Measurements from ENCODE around the gene NSD1. TPM values are rescaled to one million over a fixed set of nuclear protein-coding genes. Genes with fewer than 3 reads are reported as not detected.

Gene NSD1
- 100 to 1,000 TPM in 1 of 2 experiments, 10 to 100 TPM in 1; 96.2 to 101 TPM for total RNA-seq

- DNase-seq (peak; percentile 97), ATAC-seq (ENCODE audit: low read depth) (peak; percentile 72)
- no peaks in the 10 kb centered on the region for H3K27me3 Mint-ChIP-seq
- peaks cover 37% of the 10 kb centered on the region for H3K4me1 Mint-ChIP-seq
- H3K4me3 Mint-ChIP-seq = peak within 1 kb of the TSS; percentile 91
- H3K36me3 Mint-ChIP-seq = peaks cover 19% of the 10 kb centered on the region
- no peaks in the 10 kb centered on the region for H3K9me3 Mint-ChIP-seq
- POLR2A ChIA-PET = interaction anchor here (0.6 to 2.9 kb wide), 11 partner anchors 9 to 376 kb away, joined by 3 to 17 read pairs (median 7); partner anchors contain the start of genes MXD3, PRELID1 and RAB24
- peak within 1 kb of the TSS; percentile 93 for H3K27ac Mint-ChIP-seq
These were observed at the start of gene NSD1 for GRCh38 chr5:177133096-177133852. Gene NSD1, plus strand, starts transcription at chr5:177133773. Its CDS starts 1,331 bp downstream, at chr5:177135104.

GRCh38 chr5:177084175-177084574, 49.4 kb upstream of the NSD1 start:
- ATAC-seq (ENCODE audit: low read depth) (no peak), DNase-seq (no peak)
- Mint-ChIP-seq H3K9me3 (no peaks in the 10 kb centered on the region), H3K27ac (no peak overlapping the region), H3K4me3 (no peak overlapping the region), H3K36me3 (peaks cover 2% of the 10 kb centered on the region), H3K4me1 (peaks cover 4% of the 10 kb centered on the region), H3K27me3 (peaks cover 35% of the 10 kb centered on the region)
- POLR2A ChIA-PET = no interaction called here

GRCh38 chr5:177085985-177086653, 47.5 kb upstream of the NSD1 start:
- H3K4me1 Mint-ChIP-seq = peaks cover 4% of the 10 kb centered on the region
- H3K9me3 Mint-ChIP-seq = no peaks in the 10 kb centered on the region
- ATAC-seq (ENCODE audit: low read depth) (no peak), DNase-seq (no peak)
- H3K4me3 Mint-ChIP-seq = peak overlapping the region; percentile 45
- H3K36me3 Mint-ChIP-seq = peaks cover 2% of the 10 kb centered on the region
- H3K27ac Mint-ChIP-seq = no peak overlapping the region
- POLR2A ChIA-PET = interaction anchor here (0.7 kb wide), 1 partner anchor 15 kb away, joined by 5 read pairs; no protein-coding TSS in a partner anchor
- H3K27me3 Mint-ChIP-seq = peaks cover 33% of the 10 kb centered on the region

- Mint-ChIP-seq H3K27me3 (peaks cover 33% of the 10 kb centered on the region), H3K4me1 (peaks cover 4% of the 10 kb centered on the region), H3K36me3 (peaks cover 2% of the 10 kb centered on the region), H3K4me3 (peak within 1 kb of the TSS; percentile 45), H3K27ac (no peak within 1 kb of the TSS), H3K9me3 (no peaks in the 10 kb centered on the region)
- ATAC-seq (ENCODE audit: low read depth) (peak; percentile 88), DNase-seq (peak; percentile 80)
- POLR2A ChIA-PET = interaction anchor here (0.7 kb wide), 1 partner anchor 14 kb away, joined by 5 read pairs; no protein-coding TSS in a partner anchor
These were observed 46.7 kb upstream of the NSD1 start, which contains the start of gene FGFR4 for GRCh38 chr5:177086654-177087397. Gene FGFR4, plus strand, starts transcription at chr5:177086915. Its CDS starts 2,688 bp downstream, at chr5:177089603.

- Mint-ChIP-seq H3K9me3 (no peaks in the 10 kb centered on the region), H3K4me1 (peaks cover 4% of the 10 kb centered on the region), H3K4me3 (no peak overlapping the region), H3K27ac (no peak overlapping the region), H3K27me3 (peaks cover 32% of the 10 kb centered on the region), H3K36me3 (peaks cover 2% of the 10 kb centered on the region)
- DNase-seq = no peak
- POLR2A ChIA-PET = no interaction called here
- no peak for ATAC-seq (ENCODE audit: low read depth)
These were observed 46.1 kb upstream of the NSD1 start for GRCh38 chr5:177087398-177088005.

GRCh38 chr5:177089127-177089526, 44.4 kb upstream of the NSD1 start:
- ATAC-seq (ENCODE audit: low read depth) (no peak), DNase-seq (no peak)
- Mint-ChIP-seq H3K4me3 (no peak overlapping the region), H3K4me1 (peaks cover 4% of the 10 kb centered on the region), H3K27ac (no peak overlapping the region), H3K27me3 (peaks cover 20% of the 10 kb centered on the region), H3K9me3 (no peaks in the 10 kb centered on the region), H3K36me3 (peaks cover 2% of the 10 kb centered on the region)
- POLR2A ChIA-PET = no interaction called here

- Mint-ChIP-seq H3K27me3 (peaks cover 14% of the 10 kb centered on the region), H3K27ac (no peak overlapping the region), H3K9me3 (no peaks in the 10 kb centered on the region), H3K4me3 (no peak overlapping the region), H3K4me1 (peaks cover 4% of the 10 kb centered on the region), H3K36me3 (peaks cover 2% of the 10 kb centered on the region)
- no peak for ATAC-seq (ENCODE audit: low read depth)
- no peak for DNase-seq
- POLR2A ChIA-PET = no interaction called here
These were observed 43.5 kb upstream of the NSD1 start for GRCh38 chr5:177089825-177090641.

GRCh38 chr5:177090813-177091212, 42.8 kb upstream of the NSD1 start:
- peaks cover 2% of the 10 kb centered on the region for H3K36me3 Mint-ChIP-seq
- POLR2A ChIA-PET = no interaction called here
- H3K9me3 Mint-ChIP-seq = no peaks in the 10 kb centered on the region
- peaks cover 10% of the 10 kb centered on the region for H3K27me3 Mint-ChIP-seq
- peaks cover 4% of the 10 kb centered on the region for H3K4me1 Mint-ChIP-seq
- no peak overlapping the region for H3K4me3 Mint-ChIP-seq
- H3K27ac Mint-ChIP-seq = no peak overlapping the region
- no peak for DNase-seq
- no peak for ATAC-seq (ENCODE audit: low read depth)

- Mint-ChIP-seq H3K36me3 (peaks cover 2% of the 10 kb centered on the region), H3K27me3 (peaks cover 7% of the 10 kb centered on the region), H3K9me3 (no peaks in the 10 kb centered on the region), H3K27ac (no peak overlapping the region), H3K4me1 (peaks cover 2% of the 10 kb centered on the region), H3K4me3 (no peak overlapping the region)
- POLR2A ChIA-PET = no interaction called here
- DNase-seq (no peak), ATAC-seq (ENCODE audit: low read depth) (no peak)
These were observed 42.3 kb upstream of the NSD1 start for GRCh38 chr5:177091232-177091631.

- no peak overlapping the region for H3K27ac Mint-ChIP-seq
- POLR2A ChIA-PET = no interaction called here
- no peak for DNase-seq
These were observed 41.1 kb upstream of the NSD1 start for GRCh38 chr5:177092178-177093081.

GRCh38 chr5:177093082-177093712, 40.4 kb upstream of the NSD1 start:
- Mint-ChIP-seq H3K36me3 (no peaks in the 10 kb centered on the region), H3K27me3 (peaks cover 2% of the 10 kb centered on the region), H3K4me3 (no peak overlapping the region), H3K4me1 (no peaks in the 10 kb centered on the region), H3K27ac (no peak overlapping the region), H3K9me3 (no peaks in the 10 kb centered on the region)
- no peak for DNase-seq
- POLR2A ChIA-PET = no interaction called here
- no peak for ATAC-seq (ENCODE audit: low read depth)

More at GRCh38 chr5:177092178-177093081, 41.1 kb upstream of the NSD1 start:
- Mint-ChIP-seq H3K36me3 (peaks cover 2% of the 10 kb centered on the region), H3K27me3 (peaks cover 7% of the 10 kb centered on the region), H3K4me3 (no peak overlapping the region), H3K4me1 (peaks cover 2% of the 10 kb centered on the region), H3K9me3 (no peaks in the 10 kb centered on the region)
- ATAC-seq (ENCODE audit: low read depth) = no peak

Data from activated naive CD8-positive, alpha-beta T cell treated with anti-CD3 and anti-CD28 coated beads, Interleukin-2, amount 10 ng/mL, durations not matched to agents 7 days and 5 days (primary cell).